HG02981 (cell line): ENCODE data around the gene SPAG6.
"Not testable (repeated sequence)": the region's sequence is repeated elsewhere in the genome, so short reads cannot be mapped to it uniquely, and the experiment has no call there.

Experiments used
- ATAC-seq: cut with Tn5 transposase; IDR thresholded peaks from one replicate; pipeline ENCODE4 v1.9.1; 2021; ENCODE audit warnings: mild to moderate bottlenecking, moderate library complexity; ENCODE audit not compliant: unreplicated experiment

The SPAG6 gene

DNA sequence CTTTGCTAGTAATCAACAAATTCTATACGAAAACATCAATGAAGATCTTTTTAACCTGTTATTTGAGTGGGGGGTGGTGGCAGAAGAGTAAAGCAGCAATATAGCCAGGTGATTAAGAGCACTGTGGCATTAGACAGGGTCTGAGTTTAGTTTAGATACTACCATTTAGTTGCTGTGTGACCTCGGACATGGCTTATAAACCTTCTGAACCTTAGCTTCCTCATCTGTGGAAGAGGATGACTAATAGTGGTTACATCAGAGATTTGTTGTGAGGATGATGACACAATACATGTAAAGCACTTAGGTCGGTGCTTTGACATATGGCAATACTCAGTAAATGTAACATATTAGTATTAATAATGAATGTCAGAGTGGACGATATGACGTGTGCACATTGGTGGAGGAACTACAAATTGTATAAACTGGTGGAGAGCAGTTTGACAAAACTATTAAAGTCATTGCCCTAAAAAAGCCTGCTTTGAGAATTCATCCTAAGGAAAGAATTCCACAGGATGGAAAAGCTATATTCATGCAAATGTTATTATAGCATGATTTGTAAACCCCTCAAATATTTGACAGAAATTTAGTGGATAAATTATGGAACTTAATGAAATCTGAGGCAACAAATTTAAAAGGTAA, 24.3 kb downstream of the SPAG6 start:
- peak; percentile 60 for ATAC-seq

DNA sequence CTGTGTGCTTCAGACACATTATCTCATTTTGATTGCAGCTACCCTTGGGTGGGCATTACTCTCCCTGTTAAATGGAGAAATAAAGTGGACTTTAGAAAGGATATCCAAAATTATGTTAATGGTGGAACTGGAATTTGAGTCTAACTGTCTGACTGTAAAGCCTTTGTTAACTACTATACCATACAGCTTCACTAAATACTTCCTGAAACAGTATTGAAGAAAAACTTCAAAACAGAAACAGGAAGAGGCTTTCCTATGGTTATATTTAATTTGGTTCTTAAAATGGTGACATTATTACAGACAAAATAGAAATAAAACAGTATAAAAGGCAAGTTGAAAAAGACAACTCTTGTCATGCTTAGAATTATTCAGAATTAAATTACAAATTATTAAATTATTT, 25.0 kb downstream of the SPAG6 start:
- no peak for ATAC-seq

DNA sequence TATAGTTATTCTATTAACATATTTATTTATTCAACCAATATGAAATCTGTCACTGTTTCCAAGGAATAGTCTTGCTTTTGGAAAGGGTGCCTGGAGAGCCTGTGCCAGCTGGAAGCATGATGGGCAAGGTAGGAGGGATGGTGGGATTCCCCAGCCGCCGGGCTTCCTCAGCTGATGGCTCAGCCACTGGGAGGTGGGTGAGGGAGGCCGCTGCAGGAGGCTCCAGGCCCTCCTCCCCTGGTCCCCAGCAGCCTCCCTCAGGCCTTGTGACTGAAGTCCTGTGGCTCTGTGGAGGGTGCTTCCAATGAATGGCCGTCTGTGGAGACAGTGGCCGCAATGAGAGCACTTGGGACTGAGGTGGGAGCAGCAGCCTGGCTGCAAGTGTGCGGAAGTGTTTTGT, 27.0 kb downstream of the SPAG6 start:
- no peak for ATAC-seq

GRCh38 chr10:22372917-22373316, 27.6 kb downstream of the SPAG6 start:
- no peak for ATAC-seq

- ATAC-seq: no peak
These were observed 29.3 kb downstream of the SPAG6 start for GRCh38 chr10:22374489-22375126.

DNA sequence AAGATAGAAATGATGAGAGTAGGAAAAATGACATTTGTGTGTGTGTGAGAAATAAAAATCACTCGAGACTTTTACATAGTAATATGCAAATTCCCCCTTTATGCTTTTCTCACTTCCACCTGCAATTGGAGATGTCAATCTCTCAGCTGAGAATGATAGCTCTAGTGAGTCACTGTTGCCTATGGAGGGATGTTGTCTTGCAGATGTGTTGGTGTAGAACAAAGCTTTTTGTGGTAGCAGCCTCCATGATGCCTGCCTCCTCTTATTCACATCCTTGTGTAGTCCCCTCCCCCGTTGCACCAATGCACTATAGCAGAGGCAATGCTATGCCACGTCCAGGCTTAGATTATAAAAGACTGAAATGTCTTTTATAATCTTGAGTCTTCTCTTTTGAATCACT, 33.8 kb downstream of the SPAG6 start:
- peak; percentile 73 for ATAC-seq

GRCh38 chr10:22381262-22381661, 36.0 kb downstream of the SPAG6 start:
- no peak for ATAC-seq

- ATAC-seq: no peak
These were observed 41.2 kb downstream of the SPAG6 start for GRCh38 chr10:22386503-22386902.

DNA sequence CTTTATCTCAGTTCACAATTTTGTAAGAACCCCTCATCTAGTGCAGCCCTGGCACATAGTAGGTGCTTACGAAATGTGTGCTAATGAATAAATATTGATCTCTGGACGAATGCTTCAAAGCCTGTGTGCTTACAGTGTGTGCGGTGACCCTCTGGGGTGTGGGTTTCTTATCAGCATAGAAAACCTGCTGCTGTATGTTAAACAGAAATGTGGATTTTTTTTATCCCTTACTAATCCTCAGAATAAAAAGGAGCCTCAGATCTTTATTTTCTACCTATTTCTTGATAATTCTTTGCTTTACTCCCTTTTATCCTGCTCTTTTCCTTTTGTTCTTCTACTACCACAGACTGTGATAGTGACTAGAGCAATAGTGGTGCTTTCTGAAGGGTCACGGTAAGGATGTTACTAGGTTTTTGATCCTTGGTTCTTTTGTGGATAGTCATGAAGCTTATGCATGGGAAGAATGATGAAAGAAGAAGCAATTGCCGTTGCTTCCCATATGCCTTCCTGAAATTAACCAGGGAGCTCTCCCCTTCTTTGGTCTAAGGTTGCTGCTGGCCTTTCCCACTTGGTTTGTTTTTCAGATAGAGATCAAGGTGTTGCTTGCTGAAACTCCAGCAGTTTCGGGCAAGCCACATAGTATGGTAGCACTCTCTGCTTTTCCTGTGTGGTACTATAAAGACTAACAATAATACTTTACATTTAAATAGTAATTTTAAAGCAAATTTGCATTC, 44.7 kb downstream of the SPAG6 start:
- no peak for ATAC-seq

DNA sequence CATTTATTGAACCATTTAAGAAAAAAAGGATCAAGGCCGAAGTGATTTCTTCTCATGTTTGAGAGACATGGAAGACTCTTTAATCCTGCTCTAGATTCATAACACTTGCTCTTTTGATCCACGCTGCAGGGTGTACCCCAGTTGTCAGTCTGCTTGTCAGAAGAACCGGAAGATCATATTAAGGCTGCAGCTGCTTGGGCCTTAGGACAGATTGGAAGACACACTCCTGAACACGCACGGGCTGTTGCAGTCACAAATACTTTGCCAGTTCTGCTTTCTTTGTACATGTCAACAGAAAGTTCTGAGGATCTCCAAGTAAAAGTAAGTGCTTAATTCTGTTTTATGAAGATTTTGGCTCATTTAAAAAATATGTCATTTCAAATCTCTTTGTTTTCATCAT, 46.3 kb downstream of the SPAG6 start:
- no peak for ATAC-seq

GRCh38 chr10:22396195-22396594, 50.9 kb downstream of the SPAG6 start:
- ATAC-seq: not testable (repeated sequence)

DNA sequence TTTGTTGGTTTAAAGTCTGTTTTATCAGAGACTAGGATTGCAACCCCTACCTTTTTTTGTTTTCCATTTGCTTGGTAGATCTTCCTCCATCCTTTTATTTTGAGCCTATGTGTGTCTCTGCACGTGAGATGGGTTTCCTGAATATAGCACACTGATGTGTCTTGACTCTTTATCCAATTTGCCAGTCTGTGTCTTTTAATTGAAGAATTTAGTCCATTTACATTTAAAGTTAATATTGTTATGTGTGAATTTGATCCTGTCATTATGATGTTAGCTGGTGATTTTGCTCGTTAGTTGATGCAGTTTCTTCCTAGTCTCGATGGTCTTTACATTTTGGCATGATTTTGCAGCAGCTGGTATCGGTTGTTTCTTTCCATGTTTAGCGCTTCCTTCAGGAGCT, 61.6 kb downstream of the SPAG6 start:
- not testable (repeated sequence) for ATAC-seq

DNA sequence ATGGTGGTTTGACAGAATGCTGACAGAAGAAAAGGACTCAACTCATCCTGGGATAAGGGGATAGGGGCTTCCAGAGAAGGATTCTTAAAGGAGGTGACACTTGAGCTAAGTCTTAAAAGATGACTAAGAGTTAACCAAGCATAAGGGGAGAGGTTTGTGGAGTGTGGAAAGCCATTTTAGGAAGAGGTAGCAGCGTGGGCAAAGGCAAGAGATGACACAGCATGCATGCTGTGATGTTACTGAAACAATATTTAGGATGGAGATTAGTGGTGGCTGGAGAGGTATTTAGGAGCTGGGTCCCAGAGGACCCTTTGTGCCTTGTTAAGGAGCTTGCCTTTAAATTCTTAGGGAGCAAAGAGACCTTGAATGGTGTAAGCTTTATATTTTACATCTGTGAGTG, 65.1 kb downstream of the SPAG6 start:
- no peak for ATAC-seq

- no peak for ATAC-seq
These were observed 65.5 kb downstream of the SPAG6 start for GRCh38 chr10:22410846-22411245.

DNA sequence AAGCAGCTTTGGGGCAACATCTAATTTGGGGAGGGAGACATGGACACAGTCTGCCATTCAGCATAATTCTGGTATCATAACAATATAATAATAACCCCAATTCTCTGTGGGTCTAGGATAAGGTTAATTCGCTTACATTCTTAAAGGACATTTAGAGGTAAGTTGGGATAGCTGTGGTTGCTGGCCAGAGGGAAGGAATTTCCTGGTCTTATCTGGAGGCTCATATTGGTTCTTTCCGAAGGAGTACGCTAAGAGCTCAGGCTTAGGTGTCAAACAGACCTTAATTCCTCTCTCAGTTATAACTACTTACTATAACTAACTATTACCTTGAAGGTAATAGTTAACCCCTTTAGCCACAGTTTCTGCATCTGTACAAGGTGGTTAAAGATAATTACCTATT, 68.8 kb downstream of the SPAG6 start:
- no peak for ATAC-seq

GRCh38 chr10:22415072-22415471, 69.8 kb downstream of the SPAG6 start:
- no peak for ATAC-seq

DNA sequence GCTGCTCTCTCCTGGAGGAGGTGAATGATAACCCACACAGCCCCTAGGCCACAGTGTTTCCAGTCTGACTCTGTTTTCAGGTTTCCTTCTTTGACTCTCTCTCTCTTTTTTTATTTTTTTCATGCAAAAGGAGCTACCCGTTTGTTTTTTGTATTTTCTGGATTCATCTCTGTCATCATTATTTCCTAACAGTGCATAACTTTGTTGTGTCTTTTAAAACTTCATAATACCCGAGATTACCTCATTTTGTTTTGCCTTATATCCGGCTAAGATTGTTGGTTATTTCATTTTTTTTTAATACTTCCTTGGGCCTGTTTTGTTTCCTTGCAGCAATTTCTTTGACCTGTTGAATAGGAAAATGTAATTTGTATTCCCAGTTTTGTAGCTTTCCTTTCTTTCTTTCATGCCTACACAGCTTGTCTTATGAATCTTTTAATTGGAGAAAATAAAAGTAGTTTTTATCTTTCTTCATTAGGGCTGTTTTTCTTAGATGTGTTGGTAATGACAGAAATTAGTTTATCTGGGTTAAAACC, 72.5 kb downstream of the SPAG6 start:
- ATAC-seq: no peak

DNA sequence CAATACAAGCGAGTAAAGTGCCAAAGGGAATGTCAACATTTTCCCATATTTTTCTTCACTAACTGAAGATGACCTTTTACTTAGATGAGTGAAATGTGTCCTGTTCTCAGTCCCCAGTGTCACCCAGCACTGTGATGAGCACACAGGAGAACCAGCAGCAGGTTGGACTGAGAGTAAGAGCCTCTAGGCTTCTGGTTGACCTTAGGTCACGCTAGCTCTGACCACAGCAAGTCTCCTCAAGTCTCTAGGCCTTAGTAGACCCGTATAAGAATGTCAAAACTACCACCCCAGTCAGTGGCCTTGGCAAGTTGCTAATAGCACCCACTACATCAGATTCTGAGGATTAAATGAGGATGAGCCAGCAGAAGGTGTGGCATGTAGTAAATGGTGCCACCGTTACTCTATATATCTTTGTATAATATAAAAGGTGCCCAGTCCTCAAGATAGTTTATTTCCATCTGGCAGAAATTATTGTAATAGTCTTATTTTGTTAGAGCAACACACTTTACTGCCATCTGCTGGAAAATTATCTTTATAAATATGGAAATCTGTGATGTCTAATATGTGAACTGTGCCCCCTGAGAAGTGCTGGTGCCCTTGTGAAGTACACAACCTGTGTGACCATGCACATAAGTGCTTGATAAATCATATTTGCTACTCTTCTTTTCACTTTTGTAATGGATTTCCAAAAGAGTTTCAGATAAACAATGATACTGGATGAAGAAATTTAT, 75.7 kb downstream of the SPAG6 start:
- ATAC-seq: no peak

- no peak for ATAC-seq
These were observed 81.4 kb downstream of the SPAG6 start for GRCh38 chr10:22426653-22427052.

DNA sequence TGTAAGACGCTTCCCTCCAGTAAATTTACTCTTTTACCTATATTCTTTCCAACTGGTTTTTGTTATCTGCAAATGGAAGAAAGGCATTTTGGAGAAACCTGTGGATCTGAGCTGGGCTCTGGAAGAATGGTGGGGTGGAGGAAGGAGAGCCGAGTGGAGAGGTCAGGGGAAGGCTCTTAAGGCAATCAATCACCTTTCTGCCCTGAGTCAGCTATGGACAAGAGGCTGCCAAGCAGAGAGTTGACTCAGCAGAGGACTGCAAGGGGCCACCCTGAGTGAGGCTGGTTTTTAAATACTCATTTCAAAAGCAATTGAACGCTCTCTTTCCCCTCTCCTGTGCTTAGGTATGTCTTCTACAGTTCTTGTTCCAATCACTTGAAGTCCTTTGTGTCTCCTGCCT, 81.8 kb downstream of the SPAG6 start:
- ATAC-seq: no peak

GRCh38 chr10:22427890-22428571, 82.7 kb downstream of the SPAG6 start:
- ATAC-seq: no peak
